Measurements from ENCODE around the gene SLC4A1. TPM values are rescaled to one million over a fixed set of nuclear protein-coding genes. Genes with fewer than 3 reads are reported as not detected.
A peak's percentile ranks its signal among the peaks of the same experiment; 100 is the strongest.

The SLC4A1 gene
- total RNA-seq, 1 donor, result not detected

DNA sequence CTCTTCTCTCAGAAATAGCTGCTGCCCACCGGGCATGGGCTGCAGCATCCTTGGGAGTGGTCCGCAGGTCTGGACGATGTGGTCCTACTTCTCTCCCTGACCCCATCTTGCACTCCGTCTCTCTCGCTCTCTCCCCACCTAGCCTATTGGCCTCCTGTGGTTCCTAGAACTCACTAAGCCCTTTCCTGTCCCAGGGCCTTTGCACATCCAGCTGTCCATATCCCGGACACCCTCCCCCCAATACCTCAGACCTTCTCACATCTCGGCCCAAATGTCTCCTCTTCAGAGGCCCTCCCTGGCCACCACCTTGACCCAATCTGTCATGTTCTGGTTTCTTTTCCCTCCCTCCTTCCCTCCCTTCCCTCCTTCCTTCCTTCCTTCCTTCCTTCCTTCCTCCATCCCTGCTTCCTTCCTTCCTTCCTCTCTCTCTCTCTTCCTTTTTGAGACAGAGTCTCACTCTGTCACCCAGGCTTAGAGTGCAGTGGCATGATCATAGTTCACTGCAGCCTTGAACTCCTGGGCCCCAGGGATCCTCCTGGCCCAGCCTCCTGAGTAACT lies 4.5 kb downstream of the SLC4A1 start:
- TF ChIP-seq, protein P1, sequence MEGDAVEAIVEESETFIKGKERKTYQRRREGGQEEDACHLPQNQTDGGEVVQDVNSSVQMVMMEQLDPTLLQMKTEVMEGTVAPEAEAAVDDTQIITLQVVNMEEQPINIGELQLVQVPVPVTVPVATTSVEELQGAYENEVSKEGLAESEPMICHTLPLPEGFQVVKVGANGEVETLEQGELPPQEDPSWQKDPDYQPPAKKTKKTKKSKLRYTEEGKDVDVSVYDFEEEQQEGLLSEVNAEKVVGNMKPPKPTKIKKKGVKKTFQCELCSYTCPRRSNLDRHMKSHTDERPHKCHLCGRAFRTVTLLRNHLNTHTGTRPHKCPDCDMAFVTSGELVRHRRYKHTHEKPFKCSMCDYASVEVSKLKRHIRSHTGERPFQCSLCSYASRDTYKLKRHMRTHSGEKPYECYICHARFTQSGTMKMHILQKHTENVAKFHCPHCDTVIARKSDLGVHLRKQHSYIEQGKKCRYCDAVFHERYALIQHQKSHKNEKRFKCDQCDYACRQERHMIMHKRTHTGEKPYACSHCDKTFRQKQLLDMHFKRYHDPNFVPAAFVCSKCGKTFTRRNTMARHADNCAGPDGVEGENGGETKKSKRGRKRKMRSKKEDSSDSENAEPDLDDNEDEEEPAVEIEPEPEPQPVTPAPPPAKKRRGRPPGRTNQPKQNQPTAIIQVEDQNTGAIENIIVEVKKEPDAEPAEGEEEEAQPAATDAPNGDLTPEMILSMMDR (IDR thresholded peaks at IDR 0.05; ENCODE audit: extremely low read depth, low read depth, low read length), result no peak
- H3K4me2 ChIP-seq (ENCODE audit: insufficient read depth, low read length), result no peak overlapping the region
- no peak overlapping the region for H3K4me3 ChIP-seq (ENCODE audit: insufficient read depth, low read length)
- H3K27ac ChIP-seq (ENCODE audit: low read depth, low read length), result no peak overlapping the region
- H2AFZ ChIP-seq (ENCODE audit: low read length), result no peak overlapping the region
- no peaks in the 10 kb centered on the region for H4K20me1 ChIP-seq (ENCODE audit: insufficient read depth, low read length)
- H3K9me3 ChIP-seq (ENCODE audit: low read depth, low read length), result no peaks in the 10 kb centered on the region
- H3K79me2 ChIP-seq (ENCODE audit: insufficient read depth, low read length), result no peaks in the 10 kb centered on the region
- H3K4me1 ChIP-seq (ENCODE audit: insufficient read depth, low read length), result no peaks in the 10 kb centered on the region
- no peaks in the 10 kb centered on the region for H3K27me3 ChIP-seq (ENCODE audit: insufficient read depth, low read length)
- H3K36me3 ChIP-seq (ENCODE audit: insufficient read depth, low read length), result no peaks in the 10 kb centered on the region
- no peak for DNase-seq (ENCODE audit: insufficient read length, low spot score, missing footprints)

DNA sequence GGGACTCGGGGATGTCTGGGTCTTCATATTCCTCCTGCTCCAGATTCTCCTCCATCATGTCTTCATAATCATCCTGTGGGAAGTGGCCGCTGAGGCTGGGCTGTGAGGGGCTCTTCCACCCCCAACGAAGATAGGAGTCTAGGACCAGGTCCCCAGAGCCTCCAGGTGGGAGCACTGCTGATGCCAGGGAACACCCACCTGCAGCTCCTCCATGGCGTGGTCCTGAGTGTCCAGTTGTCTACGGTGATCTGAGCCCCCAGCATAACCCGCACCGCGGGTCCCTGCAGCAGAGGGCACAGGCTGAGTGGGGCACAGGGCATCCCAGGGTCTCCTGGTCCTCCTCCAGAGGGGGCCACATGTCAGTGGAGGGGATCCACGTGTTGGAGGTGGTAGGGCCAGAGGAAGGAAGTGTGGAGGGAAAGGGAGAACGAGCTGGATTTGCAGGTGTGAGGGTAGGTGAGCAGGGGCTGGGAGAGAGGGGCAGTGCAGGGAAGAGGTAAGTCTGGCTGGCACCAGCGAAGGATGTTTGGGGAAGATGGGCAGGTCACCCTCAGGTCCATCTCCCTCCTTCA lies 5.2 kb downstream of the SLC4A1 start:
- TF ChIP-seq, protein P1 (IDR thresholded peaks at IDR 0.05; ENCODE audit: extremely low read depth, low read depth, low read length), result no peak

DNA sequence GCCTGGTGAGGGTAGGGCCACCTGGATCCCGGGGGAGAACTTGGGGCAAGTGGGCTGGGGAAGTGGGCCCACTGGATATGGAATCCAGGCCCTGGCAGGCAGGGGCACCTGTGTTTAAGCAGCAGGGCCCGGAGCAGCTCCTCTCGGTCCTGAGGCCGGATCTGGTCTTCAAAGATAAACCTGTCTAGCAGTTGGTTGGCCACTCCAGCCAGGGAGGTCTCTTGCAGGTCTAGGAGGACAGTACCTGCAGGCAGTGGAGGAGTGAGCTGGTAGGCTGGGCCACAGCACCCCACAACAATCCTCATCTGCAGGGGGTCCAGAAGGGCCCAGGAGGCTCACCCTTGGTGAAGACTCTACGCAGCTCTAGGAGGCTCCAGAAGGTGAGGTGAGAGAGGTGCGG lies 7.6 kb downstream of the SLC4A1 start:
- no peak overlapping the region for H2AFZ ChIP-seq (ENCODE audit: low read length)
- H3K4me2 ChIP-seq (ENCODE audit: insufficient read depth, low read length), result no peak overlapping the region
- H3K4me1 ChIP-seq (ENCODE audit: insufficient read depth, low read length), result no peaks in the 10 kb centered on the region
- H3K9me3 ChIP-seq (ENCODE audit: low read depth, low read length), result no peaks in the 10 kb centered on the region
- H3K79me2 ChIP-seq (ENCODE audit: insufficient read depth, low read length), result no peaks in the 10 kb centered on the region
- DNase-seq (ENCODE audit: insufficient read length, low spot score, missing footprints), result peak; percentile 78
- TF ChIP-seq, protein P1 (IDR thresholded peaks at IDR 0.05; ENCODE audit: extremely low read depth, low read depth, low read length), result no peak
- no peaks in the 10 kb centered on the region for H3K27me3 ChIP-seq (ENCODE audit: insufficient read depth, low read length)
- no peaks in the 10 kb centered on the region for H4K20me1 ChIP-seq (ENCODE audit: insufficient read depth, low read length)
- H3K36me3 ChIP-seq (ENCODE audit: insufficient read depth, low read length), result no peaks in the 10 kb centered on the region
- H3K27ac ChIP-seq (ENCODE audit: low read depth, low read length), result no peak overlapping the region
- H3K4me3 ChIP-seq (ENCODE audit: insufficient read depth, low read length), result no peak overlapping the region

More for the DNA sequence above, 5.2 kb downstream of the SLC4A1 start:
- no peaks in the 10 kb centered on the region for H3K79me2 ChIP-seq (ENCODE audit: insufficient read depth, low read length)
- H3K36me3 ChIP-seq (ENCODE audit: insufficient read depth, low read length), result no peaks in the 10 kb centered on the region
- H3K27ac ChIP-seq (ENCODE audit: low read depth, low read length), result no peak overlapping the region
- H3K9me3 ChIP-seq (ENCODE audit: low read depth, low read length), result no peaks in the 10 kb centered on the region
- peak; percentile 65 for DNase-seq (ENCODE audit: insufficient read length, low spot score, missing footprints)
- H3K27me3 ChIP-seq (ENCODE audit: insufficient read depth, low read length), result no peaks in the 10 kb centered on the region
- H4K20me1 ChIP-seq (ENCODE audit: insufficient read depth, low read length), result no peaks in the 10 kb centered on the region
- H3K4me2 ChIP-seq (ENCODE audit: insufficient read depth, low read length), result no peak overlapping the region
- H2AFZ ChIP-seq (ENCODE audit: low read length), result no peak overlapping the region
- H3K4me3 ChIP-seq (ENCODE audit: insufficient read depth, low read length), result no peak overlapping the region
- H3K4me1 ChIP-seq (ENCODE audit: insufficient read depth, low read length), result no peaks in the 10 kb centered on the region

DNA sequence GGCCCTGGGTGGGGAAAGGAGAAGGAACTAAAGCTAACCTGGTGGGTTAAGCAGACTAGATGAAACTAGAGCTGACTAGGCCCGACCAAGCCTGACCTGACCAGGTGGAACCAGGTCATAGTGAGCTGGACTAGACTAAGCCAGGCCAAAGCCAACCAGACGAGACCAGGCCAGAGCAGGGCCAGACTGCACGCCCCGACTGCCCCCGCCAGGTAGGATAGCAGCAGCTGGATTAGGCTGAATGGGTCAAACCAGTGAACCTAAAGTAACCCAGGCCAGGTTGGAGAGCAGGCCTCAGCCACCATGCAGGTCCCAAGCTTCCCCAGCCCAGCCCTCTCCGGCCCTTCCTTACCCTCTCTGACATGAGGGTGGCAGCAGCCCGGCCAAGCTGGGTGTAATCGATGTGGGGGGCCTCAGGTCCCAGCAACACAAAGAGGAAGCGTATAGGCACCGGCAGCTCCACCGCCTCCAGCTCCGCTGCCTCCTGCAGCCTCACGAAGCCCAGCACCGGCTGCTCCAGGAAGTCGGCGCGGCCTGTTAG lies 9.1 kb downstream of the SLC4A1 start:
- Histone ChIP-seq H2AFZ (ENCODE audit: low read length) (no peak overlapping the region), H3K27me3 (ENCODE audit: insufficient read depth, low read length) (no peaks in the 10 kb centered on the region), H4K20me1 (ENCODE audit: insufficient read depth, low read length) (no peaks in the 10 kb centered on the region), H3K4me1 (ENCODE audit: insufficient read depth, low read length) (no peaks in the 10 kb centered on the region), H3K27ac (ENCODE audit: low read depth, low read length) (no peak overlapping the region), H3K36me3 (ENCODE audit: insufficient read depth, low read length) (no peaks in the 10 kb centered on the region), H3K4me2 (ENCODE audit: insufficient read depth, low read length) (no peak overlapping the region), H3K4me3 (ENCODE audit: insufficient read depth, low read length) (no peak overlapping the region), H3K79me2 (ENCODE audit: insufficient read depth, low read length) (no peaks in the 10 kb centered on the region), H3K9me3 (ENCODE audit: low read depth, low read length) (no peaks in the 10 kb centered on the region)
- DNase-seq (ENCODE audit: insufficient read length, low spot score, missing footprints), result peak; percentile 76
- TF ChIP-seq, protein P1 (IDR thresholded peaks at IDR 0.05; ENCODE audit: extremely low read depth, low read depth, low read length), result no peak
